ENCODE data around the gene ATP4B.
"Not testable (repeated sequence)": the region's sequence is repeated elsewhere in the genome, so short reads cannot be mapped to it uniquely, and the experiment has no call there.

ATP4B gene

GRCh38 chr13:113627136-113627535, 30.9 kb downstream of the ATP4B start:
- in situ Hi-C loops (cut with MboI; ENCODE audit: low sequenced_read_pairs): no loop called here

DNA sequence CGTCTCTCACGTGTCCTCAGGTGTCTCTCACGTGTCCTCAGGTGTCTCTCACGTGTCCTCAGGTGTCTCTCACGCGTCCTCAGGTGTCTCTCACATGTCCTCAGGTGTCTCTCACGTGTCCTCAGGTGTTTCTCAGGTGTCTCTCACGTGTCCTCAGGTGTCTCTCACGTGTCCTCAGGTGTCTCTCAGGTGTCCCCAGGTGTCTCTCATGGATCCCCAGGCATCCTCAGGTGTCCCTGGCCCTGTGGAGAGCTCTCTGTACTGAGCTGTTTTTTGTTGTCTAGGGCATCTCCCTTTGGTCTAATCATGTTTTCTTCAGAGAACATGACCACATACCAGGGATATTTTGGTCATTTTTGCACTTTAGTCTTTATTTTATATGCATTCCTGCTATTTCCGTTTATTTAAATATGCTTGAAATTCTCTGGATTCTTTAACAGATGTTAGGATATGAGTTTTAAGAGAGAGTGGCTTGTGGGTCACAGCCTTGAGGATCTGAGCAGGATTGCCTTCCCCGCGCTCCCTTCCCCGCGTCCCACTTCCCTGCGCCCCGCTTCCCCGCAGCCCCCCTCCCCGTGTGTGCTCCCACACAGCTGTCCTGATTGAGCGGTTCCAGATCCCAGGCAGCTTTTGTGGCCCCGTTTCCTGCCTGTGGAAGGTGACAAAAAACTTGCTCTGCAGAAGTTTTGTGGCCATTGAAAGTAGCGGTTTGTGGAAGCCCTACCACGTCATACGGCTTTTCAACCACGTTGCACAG, 31.9 kb downstream of the ATP4B start:
- in situ Hi-C loops (cut with MboI; ENCODE audit: low sequenced_read_pairs): no loop called here

GRCh38 chr13:113624640-113625304, 33.2 kb downstream of the ATP4B start:
- in situ Hi-C loops (cut with MboI; ENCODE audit: low sequenced_read_pairs): not testable (repeated sequence)

- in situ Hi-C loops (cut with MboI; ENCODE audit: low sequenced_read_pairs): no loop called here
Measured at GRCh38 chr13:113624235-113624587, 33.8 kb downstream of the ATP4B start.

- in situ Hi-C loops (cut with MboI; ENCODE audit: low sequenced_read_pairs): no loop called here
Measured at GRCh38 chr13:113623491-113624234, 34.3 kb downstream of the ATP4B start.

- in situ Hi-C loops (cut with MboI; ENCODE audit: low sequenced_read_pairs): no loop called here
Measured at GRCh38 chr13:113622791-113623490, 35.1 kb downstream of the ATP4B start.

DNA sequence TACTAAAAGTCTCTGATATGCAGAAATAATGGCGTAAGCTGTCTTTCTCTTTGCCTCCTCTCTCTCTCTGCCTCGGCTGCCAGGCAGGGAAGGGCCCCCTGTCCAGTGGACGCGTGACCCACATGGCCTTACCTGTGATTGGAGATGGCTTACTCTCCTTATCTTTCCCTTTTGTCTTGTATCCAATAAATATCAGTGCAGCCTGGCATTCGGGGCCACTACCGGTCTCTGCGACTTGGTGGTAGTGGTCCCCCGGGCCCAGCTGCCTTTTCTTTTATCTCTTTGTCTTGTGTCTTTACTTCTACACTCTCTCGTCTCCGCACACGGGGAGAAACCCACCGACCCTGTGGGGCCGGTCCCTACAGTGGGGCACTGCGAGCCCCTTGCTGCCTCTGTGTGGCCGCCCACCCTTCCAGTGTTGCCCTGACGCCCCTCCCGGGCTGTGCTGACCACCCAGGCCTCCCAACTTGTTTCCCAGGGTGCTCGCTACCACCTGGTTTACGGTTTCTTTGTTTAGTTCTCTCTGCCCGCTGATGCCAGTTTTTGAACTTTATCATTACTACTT, 35.9 kb downstream of the ATP4B start:
- in situ Hi-C loops (cut with MboI; ENCODE audit: low sequenced_read_pairs): not testable (repeated sequence)

DNA sequence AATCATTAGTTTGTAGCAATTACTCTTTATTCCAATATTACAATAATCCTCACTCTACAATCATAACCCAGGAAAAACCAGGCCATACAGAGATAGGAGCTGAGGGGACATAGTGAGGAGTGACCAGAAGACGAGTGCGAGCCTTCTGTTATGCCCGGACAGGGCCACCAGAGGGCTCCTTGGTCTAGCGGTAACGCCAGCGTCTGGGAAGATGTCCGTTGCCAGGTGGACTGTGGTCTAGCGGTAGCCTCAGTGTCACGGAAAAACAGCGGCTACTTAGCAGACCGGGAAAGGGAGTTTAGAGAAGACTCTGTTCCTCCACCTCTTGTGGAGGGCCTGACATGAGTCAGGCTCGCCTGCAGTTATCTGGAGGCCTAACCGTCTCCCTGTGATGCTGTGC, 36.5 kb downstream of the ATP4B start:
- in situ Hi-C loops (cut with MboI; ENCODE audit: low sequenced_read_pairs): not testable (repeated sequence)

DNA sequence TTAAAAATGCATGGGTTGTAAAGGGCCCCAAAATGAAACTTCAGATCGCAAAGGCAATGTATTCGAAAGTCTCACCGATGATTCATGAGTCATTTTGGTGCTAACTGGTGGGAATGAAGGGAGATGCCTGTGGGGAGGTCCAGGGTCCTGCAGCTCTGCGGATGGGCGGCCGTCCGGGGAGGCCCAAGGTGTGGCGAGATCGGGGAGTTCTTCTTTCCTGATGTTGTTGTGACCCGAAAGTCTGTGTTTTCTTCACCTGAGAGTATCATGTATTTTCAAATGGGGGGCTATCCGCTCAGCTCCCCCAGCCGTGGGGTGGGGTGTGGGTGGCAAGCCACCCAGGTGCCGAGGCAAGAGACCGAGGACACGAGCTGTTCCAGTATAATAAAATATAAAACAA, 37.0 kb downstream of the ATP4B start:
- in situ Hi-C loops (cut with MboI; ENCODE audit: low sequenced_read_pairs): no loop called here

DNA sequence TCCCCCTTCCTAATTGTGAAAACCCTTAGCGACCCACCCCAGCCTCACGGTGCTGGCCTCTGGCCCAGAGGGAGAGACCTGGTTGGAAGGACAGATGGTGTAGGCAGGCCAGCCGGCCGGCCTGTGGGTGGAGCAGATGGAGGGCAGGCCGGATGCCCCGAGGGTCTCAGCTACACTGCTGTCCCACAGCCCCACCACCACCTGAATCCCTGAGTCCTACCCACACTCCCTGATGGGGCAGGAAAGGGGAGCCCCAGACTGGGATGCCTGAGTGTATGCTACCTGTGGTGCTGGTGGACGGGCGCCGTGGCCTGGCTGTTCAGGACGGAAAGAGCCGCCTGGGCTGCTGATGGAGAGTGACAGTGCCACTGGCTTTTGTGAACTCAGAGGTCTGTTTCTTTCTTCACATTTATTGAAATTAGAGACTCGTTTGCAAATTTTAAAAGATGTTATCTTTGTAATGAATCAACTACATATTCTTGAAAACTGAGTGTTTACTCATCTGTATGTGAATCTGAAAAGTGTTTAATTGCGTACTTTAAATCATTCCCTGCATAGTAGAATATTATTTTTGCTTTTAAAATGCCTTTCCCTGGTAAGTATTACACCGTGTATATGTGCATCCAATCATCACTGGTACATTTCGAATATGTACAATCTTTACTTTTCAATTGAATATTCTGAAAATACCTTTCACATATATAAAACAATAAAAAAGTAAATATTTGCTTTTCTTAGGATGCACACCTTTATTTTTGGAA, 37.8 kb downstream of the ATP4B start:
- in situ Hi-C loops (cut with MboI; ENCODE audit: low sequenced_read_pairs): no loop called here

DNA sequence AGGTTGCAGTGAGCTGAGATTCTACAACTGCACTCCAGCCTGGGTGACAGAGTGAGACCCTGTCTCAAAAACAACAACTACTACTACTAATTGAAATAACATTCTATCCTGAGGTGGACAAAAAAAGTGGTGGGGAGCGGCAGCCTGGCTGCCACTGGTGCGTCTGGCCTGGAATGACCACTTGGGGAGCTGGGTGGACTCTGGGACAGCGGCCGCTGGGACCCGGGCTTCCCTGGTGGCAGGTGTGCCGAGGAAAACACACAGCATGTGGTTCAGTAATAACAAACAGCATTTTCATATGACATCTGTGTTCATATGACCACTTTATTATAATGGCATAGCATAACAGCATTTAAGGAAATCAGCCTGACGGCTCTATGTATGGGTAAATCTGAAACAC, 39.5 kb downstream of the ATP4B start:
- in situ Hi-C loops (cut with MboI; ENCODE audit: low sequenced_read_pairs): no loop called here

DNA sequence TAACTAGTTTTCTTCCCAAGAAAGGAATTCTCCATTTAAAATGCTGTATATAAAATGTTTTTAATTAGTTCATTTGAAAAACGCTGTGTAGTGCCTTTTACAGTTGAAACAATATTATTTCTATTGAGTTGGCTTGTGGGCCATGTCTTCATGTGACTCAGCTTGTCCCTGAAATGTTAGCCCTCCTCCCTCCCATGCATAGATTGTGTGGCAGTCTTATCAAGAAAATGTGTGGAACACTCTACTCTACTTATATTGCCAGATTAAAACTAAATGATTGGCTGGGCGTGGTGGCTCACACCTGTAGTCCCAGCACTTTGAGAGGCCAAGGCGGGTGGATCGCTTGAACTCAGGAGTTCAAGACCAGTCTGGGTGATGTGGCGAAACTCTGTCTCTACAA, 40.0 kb downstream of the ATP4B start:
- in situ Hi-C loops (cut with MboI; ENCODE audit: low sequenced_read_pairs): no loop called here

DNA sequence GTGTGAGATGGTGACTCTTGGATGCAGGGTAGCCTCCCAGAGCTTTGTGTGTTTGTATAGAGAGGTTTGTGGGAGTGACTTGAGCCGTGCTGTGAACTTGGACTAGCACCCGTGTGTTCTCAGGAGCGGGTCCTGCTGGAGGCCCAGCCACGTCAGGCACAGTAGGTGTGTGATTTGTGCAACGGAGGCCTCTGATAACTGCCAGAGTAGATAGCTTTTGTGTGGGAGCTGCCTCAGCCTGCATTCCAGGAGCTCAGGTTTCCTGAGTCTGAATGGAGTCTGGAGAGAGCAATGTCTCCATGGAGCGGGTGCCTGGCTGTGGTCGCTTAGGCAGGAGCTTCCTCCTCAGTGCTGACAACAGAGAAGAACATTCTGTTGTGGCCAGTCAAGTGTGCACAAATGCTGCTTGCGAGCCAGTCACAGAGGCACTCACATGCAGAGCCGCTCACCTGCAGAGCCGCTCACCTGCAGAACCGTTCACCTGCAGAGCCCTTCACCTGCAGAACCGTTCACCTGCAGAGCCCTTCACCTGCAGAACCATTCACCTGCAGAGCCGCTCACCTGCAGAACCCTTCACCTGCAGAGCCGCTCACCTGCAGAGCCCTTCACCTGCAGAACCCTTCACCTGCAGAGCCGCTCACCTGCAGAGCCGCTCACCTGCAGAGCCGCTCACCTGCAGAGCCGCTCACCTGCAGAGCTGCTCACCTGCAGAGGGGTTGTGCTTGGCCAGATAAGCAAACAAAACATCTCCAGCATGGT, 40.8 kb downstream of the ATP4B start:
- in situ Hi-C loops (cut with MboI; ENCODE audit: low sequenced_read_pairs): no loop called here

- in situ Hi-C loops (cut with MboI; ENCODE audit: low sequenced_read_pairs): no loop called here
Measured at GRCh38 chr13:113616281-113616906, 41.6 kb downstream of the ATP4B start.

- in situ Hi-C loops (cut with MboI; ENCODE audit: low sequenced_read_pairs): no loop called here
Measured at GRCh38 chr13:113613789-113614379, 44.1 kb downstream of the ATP4B start.

DNA sequence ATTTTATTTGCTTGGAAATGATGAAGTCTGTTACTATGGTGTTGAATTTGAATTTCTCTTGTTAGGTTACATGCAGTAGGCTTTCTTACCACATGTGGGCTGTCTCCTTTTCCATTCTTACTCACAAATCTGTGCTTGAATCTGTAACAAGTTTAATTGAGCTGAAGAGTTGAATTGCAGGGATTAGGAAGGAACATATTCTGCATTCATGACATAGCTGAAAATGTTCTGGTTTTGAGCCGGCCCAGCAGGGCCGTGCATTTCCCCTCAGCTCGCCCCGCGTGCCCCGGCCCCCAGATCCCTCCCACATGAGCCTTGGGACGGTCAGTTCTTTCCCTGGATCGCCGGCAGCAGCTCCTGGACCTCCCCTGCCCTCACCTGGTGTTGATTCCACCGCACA, 45.4 kb downstream of the ATP4B start:
- in situ Hi-C loops (cut with MboI; ENCODE audit: low sequenced_read_pairs): no loop called here

DNA sequence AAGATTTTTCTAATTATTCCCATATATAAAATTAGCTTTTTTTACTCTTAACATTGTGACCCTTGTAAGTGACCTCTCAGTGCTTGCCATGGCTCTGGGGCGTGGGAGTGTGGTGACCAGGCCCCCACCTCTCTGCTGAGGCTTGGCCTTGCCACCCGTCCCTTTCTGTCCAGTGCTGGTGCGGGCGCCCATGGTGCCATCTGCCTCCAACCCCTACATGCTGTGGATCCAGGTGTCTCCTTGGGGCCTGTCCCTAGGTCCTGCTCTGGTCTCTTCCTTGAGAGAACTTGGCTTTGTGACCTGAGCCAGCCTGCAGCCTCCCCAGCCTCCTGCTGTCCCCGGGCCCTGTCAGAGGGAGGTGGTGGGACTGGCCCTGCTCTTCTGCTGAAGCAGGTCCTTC, 46.0 kb downstream of the ATP4B start:
- in situ Hi-C loops (cut with MboI; ENCODE audit: low sequenced_read_pairs): no loop called here

DNA sequence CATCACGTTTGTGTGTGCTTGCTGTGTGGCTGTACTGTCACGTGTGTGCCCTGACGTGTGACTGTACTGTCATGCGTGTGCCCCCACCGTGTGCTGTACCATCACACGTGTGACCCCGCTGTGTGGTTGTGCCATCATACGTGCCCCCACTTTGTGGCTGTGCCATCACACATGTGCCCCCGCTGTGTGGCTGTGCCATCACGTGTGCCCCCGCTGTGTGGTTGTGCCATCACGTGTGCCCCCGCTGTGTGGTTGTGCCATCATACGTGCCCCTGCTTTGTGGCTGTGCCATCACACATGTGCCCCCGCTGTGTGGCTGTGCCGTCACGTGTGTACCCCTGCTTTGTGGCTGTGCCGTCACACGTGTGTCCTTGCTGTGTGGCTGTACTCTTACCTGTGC, 47.7 kb downstream of the ATP4B start:
- in situ Hi-C loops (cut with MboI; ENCODE audit: low sequenced_read_pairs): no loop called here

DNA sequence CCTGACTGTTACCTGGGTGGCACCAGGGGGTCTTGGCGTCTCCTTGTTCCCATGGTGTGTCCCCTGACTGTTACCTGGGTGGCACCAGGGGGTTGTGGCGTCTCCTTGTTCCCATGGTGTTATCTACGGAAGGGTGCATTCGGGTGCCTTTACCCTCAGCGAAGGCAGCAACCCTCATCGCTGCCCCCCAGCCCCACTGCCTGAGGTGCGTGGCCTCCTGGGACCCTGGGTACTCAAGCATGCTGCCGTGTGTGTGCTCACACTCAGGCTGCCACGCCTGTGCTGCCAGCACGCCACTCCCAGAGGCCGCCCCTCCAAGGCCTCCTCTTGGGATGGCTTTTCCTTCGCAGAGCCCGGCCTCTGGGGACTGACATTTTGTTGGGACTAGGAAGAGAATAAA, 48.4 kb downstream of the ATP4B start:
- in situ Hi-C loops (cut with MboI; ENCODE audit: low sequenced_read_pairs): no loop called here
